PC-9 (cell line): ENCODE data around the gene ARHGEF26.

ENCODE experiments used
- CTCF ChIP-seq: fragments of 200-600 bp; sonication (generic); conservative IDR thresholded peaks from 2 replicates; pipeline ENCODE4 v1.6.1; 2017; ENCODE audit warnings: mixed run types, antibody characterized with exemption, mild to moderate bottlenecking, moderate library complexity
- EZH2 ChIP-seq: fragments of 200-600 bp; sonication (generic); IDR thresholded peaks from 2 replicates; pipeline ENCODE4 v1.8.0; 2017; ENCODE audit warnings: antibody characterized with exemption, low read depth

DNA sequence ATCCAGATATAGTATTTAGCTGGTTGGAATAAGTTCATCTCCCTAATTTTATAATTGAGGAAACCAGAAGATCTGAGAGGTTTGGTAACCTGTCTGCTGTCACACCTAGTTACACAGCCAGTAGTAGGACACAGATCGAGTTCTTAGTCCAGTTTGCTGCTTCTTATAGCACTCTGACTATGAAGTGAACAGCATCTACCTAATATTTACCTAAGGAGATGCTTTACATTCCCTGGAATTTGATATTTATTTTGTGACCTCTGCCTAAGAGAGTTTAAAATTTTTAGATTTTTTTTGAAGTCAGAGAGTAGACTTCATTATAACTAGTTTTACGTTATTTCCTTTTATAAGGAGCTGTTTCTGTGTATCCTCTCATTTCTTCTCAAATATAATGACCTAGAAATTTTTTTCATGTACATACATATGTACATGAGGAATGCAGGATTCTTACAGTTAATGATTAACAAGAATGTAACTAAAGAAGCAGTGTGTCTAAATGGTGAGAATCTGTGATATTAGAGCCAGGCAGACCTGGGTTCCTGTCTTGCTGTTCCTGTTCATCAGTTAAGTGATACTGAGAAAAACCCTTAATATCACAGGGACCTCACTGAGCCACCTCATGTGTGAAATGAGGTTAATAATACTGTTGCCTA lies 4.3 kb downstream of the ARHGEF26 start:
- TF ChIP-seq CTCF (no peak), EZH2 (no peak)
